Hepatocyte (in vitro differentiated cells): ENCODE results near the gene C14orf180.

ENCODE experiments used
- EZH2 ChIP-seq: fragments of 200-600 bp; sonication (generic); IDR thresholded peaks from 2 replicates; pipeline ENCODE4 v1.6.1; 2016; ENCODE audit warnings: antibody characterized with exemption, mild to moderate bottlenecking, borderline replicate concordance
- EZH2phosphoT487 ChIP-seq: fragments of 200-600 bp; sonication (generic); IDR thresholded peaks from one replicate; pipeline ENCODE4 v1.6.1; 2018; ENCODE audit warnings: antibody characterized with exemption, mild to moderate bottlenecking, low read depth, moderate library complexity; ENCODE audit not compliant: unreplicated experiment, severe bottlenecking
- TF ChIP-seq, protein P1 (sequence below): fragments of 200-600 bp; sonication (generic); IDR thresholded peaks from 2 replicates; pipeline ENCODE4 v1.5.1; 2016; ENCODE audit warnings: antibody characterized with exemption, mild to moderate bottlenecking; ENCODE audit not compliant: poor library complexity

DNA sequence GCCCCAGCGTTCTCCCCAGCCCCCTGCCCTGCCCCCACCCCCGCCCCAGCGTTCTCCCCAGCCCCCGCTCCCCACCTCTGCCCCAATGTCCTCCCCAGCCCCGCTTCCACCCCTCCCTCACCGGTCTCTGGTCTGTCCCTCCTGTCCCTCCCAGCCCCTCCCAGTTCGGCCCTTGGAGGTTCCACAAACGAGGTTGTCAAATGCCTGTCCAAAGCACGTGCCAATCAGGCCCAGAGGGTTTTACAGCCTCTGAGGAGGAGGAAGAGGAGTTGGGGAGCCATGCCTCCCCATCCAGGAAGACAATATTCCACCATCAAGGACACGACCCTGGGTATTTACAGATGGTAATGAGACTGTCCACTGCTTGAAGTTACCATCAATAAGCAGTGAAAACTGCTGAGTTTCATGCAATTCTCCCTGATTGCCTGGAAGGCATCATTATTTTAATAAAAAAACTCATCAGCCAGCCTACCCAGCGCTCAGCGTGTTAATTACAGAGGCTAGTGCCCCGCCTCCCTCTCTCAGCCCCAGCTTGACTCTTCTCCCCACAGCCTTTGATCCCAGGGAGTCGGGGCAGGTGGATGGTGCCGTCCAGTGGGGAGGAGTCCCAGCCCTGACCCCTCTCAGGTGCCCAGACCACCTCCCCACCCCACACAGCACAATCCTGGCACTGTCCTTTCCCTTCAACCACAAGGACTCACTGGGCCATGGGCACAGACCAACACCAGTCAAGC lies 30.6 kb upstream of the C14orf180 start:
- TF ChIP-seq, protein P1, sequence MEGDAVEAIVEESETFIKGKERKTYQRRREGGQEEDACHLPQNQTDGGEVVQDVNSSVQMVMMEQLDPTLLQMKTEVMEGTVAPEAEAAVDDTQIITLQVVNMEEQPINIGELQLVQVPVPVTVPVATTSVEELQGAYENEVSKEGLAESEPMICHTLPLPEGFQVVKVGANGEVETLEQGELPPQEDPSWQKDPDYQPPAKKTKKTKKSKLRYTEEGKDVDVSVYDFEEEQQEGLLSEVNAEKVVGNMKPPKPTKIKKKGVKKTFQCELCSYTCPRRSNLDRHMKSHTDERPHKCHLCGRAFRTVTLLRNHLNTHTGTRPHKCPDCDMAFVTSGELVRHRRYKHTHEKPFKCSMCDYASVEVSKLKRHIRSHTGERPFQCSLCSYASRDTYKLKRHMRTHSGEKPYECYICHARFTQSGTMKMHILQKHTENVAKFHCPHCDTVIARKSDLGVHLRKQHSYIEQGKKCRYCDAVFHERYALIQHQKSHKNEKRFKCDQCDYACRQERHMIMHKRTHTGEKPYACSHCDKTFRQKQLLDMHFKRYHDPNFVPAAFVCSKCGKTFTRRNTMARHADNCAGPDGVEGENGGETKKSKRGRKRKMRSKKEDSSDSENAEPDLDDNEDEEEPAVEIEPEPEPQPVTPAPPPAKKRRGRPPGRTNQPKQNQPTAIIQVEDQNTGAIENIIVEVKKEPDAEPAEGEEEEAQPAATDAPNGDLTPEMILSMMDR: no peak
- no peak for TF ChIP-seq EZH2
- TF ChIP-seq EZH2phosphoT487: no peak
